Left ventricle myocardium superior (tissue), 1 donor: ENCODE measurements around the gene ITPRID1. TPM values are rescaled to one million over a fixed set of nuclear protein-coding genes. Genes with fewer than 3 reads are reported as not detected.

Experiments
- ATAC-seq: fragments of 200-7000 bp; cut with Tn5 transposase; one replicate; pipeline ENCODE4 v1.9.1; 2020; ENCODE audit warnings: mild to moderate bottlenecking, moderate library complexity
- DNase-seq: peaks from one replicate; pipeline ENCODE4 v3.0.0-alpha.2; 2020
- intact Hi-C: fragments of 100-400 bp; cut with micrococcal nuclease; formaldehyde crosslinking; loops from one replicate; pipeline ENCODE4 v1.11.0; 2022
- total RNA-seq: library from RNA; stranded (reverse); fragmentation: NEBNext Ultra II Directional; extraction: Animal tissue kit (Norgen Biotek cat#: 25700); gene quantifications from one replicate; pipeline ENCODE4 v1.2.1, GENCODE V29; 2021
- donor health status: DM: no; HTN: yes; CAD: no; lungs with severe emphysema.

ITPRID1 gene
- total RNA-seq, 1 donor from 2014 or later, result not detected

DNA sequence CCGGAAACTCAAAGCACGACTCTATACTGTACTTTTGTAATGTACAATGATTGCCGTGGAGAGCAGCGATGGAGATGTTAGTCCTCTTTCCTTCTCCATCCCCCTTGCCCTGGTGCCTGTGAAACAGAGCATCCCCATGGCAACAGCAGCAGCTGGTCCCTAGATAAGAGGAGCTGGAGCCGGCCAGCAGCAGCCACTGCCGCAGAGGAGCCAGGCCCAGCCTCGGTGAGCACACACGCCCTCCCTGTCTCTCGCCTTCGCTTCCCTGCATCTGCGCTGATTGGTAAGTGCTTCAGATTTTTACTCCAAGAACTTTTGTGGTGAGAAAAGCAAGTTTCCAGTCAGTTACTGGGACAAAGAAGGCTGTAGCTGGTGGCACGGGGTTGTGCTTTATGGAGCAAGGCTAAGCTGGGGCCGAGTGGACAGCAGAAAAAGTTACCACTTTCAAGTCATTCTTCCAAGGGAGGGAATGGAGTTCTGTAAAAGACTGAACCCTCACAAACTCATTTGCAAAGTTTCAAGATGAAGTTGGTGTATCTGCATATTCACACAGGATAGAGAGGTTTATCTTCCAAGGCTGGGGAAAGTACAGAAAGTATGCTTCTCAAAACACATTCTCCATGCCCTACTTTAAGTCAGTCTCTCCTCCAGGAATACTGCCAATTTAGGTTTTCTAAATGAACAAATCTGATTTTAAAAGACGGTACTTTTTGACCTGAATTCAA, 173.3 kb downstream of the ITPRID1 start, which contains the start of gene PPP1R17:
PPP1R17 (plus strand) TSS at position 192 of the 725 bp plus-strand sequence. CDS start 5,227 bp downstream, outside the sequence.
- peak; percentile 60 for DNase-seq
- ATAC-seq, result peak; percentile 83
- intact Hi-C loops, result no loop called here

DNA sequence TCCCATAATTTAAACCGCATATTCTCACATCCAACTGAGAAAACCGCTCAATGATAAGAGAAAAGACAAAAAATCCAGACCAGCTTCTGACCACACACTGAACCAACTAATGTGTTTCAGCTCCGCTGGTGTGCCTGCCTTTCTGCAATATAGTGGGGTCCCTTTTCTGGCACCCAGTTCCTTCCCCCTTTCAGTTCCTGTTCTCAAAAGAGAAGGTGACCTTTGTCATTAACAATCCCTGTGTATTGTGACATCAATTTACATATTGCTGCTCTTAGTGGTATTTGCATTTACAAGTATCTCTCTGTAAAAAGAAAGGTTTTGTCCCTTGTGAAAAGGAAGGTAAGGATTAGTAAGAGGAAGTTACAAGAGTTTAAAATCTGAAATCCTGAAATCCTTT, 174.5 kb downstream of the ITPRID1 start:
- DNase-seq (no peak), ATAC-seq (no peak)
- intact Hi-C loops, result no loop called here

GRCh38 chr7:31688996-31689395, 175.1 kb downstream of the ITPRID1 start:
- intact Hi-C loops, result no loop called here
- ATAC-seq (no peak), DNase-seq (no peak)

DNA sequence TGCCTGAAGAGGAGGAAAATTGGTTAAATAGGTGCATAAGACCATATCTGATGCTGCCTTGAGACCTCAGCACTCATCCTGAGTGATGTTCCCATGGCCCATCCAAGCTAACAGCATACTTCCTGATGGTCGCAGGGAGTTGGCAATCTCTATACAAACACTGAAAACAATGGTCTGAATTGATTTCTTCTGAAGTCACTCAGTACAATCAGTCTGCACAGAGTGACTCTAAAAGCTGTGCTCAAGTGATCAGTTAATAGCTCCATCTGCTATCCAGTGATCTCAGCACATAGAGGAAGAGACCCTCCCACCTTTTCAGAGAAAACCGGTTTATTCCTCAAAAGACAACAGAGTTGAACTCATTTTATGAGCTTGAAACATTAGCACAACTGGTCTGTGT, 177.0 kb downstream of the ITPRID1 start:
- DNase-seq (no peak), ATAC-seq (no peak)
- intact Hi-C loops, result no loop called here

DNA sequence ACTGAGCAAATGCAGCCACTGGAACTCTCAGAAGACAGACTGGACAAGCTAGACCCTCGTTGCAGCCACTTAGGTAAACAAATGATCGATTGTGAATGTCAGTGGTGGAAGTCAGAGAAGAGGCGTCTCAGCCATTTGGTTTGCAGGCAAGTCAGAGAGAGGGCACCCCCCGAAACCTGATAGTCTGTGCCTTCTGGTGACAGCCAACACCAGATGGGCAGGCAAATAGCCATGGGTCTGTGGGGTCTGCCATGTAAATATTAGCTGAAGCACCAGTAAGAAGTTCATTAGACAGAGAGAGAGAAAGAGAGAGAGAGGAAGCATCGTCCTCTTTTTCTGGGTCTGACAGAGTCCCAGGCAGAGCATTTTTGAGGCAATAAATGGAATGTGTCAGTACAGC, 178.6 kb downstream of the ITPRID1 start:
- DNase-seq (no peak), ATAC-seq (no peak)
- intact Hi-C loops, result no loop called here

DNA sequence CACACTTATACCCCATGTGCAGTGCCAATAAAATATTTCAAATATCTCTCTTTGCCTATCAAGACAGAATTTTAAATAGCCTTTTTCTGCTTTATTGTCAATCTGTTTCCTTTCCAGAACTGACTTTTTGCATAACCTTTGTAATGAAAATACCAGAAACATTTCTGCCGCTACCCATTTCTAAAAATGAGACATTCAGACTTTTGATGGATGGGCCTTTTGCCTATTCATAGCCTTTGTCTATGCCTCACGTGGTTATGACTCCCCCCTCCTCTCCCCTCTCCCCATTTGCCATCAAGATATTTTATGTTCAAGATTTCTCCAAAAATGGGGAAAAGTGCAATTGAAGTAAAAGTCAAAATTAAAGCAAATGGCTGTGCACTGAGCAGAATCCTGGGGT, 179.0 kb downstream of the ITPRID1 start:
- intact Hi-C loops, result no loop called here
- ATAC-seq (no peak), DNase-seq (no peak)

- no peak for DNase-seq
- ATAC-seq, result peak; percentile 66
- intact Hi-C loops, result no loop called here
Measured at GRCh38 chr7:31695859-31696614, 182.1 kb downstream of the ITPRID1 start.

DNA sequence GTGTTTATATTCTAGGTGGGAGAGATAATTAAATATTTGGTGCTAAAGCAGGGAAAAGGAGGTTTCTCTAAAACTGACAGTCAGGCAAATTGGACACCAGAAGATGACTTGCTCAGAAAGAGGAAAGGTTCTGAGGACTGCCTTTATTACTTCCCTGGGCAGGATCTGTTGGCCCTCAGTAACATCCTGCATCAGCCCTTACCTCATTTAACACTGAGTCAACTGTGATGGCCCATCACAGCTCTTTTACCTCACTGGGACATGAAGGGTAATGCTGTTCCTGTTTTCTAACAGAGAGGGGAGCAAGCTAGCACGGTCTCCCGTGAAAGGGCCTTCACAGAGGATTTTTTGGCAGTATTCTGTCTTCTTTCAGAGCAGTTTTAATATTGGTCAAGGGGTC, 185.2 kb downstream of the ITPRID1 start:
- DNase-seq (no peak), ATAC-seq (no peak)
- intact Hi-C loops, result no loop called here

- ATAC-seq (no peak), DNase-seq (no peak)
- intact Hi-C loops, result no loop called here
Measured at GRCh38 chr7:31702354-31702753, 188.5 kb downstream of the ITPRID1 start.

GRCh38 chr7:31705377-31705776, 191.5 kb downstream of the ITPRID1 start:
- no peak for ATAC-seq
- intact Hi-C loops, result no loop called here

DNA sequence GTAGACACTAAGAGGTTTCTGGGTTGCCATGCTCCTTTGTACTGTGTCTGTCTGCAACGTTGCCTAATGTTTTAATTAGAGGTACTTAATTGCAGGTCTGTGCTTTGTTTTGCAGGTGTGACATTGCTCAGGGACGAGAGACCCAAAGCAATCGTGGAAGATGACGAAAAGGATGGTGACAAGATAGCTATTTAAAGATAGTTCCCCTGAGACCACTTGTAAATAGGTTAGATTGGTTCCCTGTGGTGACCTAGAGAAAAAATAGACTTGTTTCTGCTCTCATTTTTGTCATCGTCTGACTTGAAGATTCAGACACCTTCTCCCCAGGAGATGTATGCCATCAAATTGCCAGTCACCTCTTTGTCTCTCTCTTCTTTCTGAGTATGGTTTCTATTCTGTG, 193.2 kb downstream of the ITPRID1 start:
- no peak for ATAC-seq
- DNase-seq, result no peak
- intact Hi-C loops, result no loop called here

More at GRCh38 chr7:31705377-31705776, 191.5 kb downstream of the ITPRID1 start:
- no peak for DNase-seq

Other genes starting within 250 kb of the ITPRID1 start
- not detected for gene NEUROD6, start 173.4 kb upstream of the ITPRID1 start, total RNA-seq
- not detected for gene PPP1R17, start 173.1 kb downstream of the ITPRID1 start, total RNA-seq